Activated CD4-positive, alpha-beta T cell treated with anti-CD3 and anti-CD28 coated beads, Interleukin-2, amount 50 U/mL, for 48 hours (primary cell): ENCODE measurements around the gene HECW1.

Experiments
- DNase-seq, 2 experiments: peaks; one replicate each; pipeline ENCODE4 v3.0.0-alpha.2; 2020

The HECW1 gene

GRCh38 chr7:43273939-43274719 is 161.7 kb downstream of the HECW1 start:
- no peak for DNase-seq

GRCh38 chr7:43274752-43275151 is 162.3 kb downstream of the HECW1 start:
- no peak for DNase-seq

- DNase-seq, result no peak
These were observed 164.1 kb downstream of the HECW1 start for GRCh38 chr7:43276547-43276946.

GRCh38 chr7:43278088-43278644 is 165.7 kb downstream of the HECW1 start:
- DNase-seq, result no peak

- no peak for DNase-seq
These were observed 168.8 kb downstream of the HECW1 start for GRCh38 chr7:43281268-43281667.

GRCh38 chr7:43283706-43284105 is 171.3 kb downstream of the HECW1 start:
- no peak for DNase-seq

- no peak for DNase-seq
These were observed 177.4 kb downstream of the HECW1 start for GRCh38 chr7:43289826-43290225.

- DNase-seq, result no peak
These were observed 178.5 kb downstream of the HECW1 start for GRCh38 chr7:43290978-43291377.

- DNase-seq, result no peak
These were observed 179.3 kb downstream of the HECW1 start for GRCh38 chr7:43291789-43292188.

GRCh38 chr7:43292384-43292783 is 179.9 kb downstream of the HECW1 start:
- DNase-seq, result no peak

GRCh38 chr7:43294080-43294630 is 181.7 kb downstream of the HECW1 start:
- DNase-seq, result no peak

GRCh38 chr7:43295429-43295828 is 183.0 kb downstream of the HECW1 start:
- DNase-seq, result no peak

GRCh38 chr7:43296306-43296705 is 183.9 kb downstream of the HECW1 start:
- DNase-seq, result no peak

GRCh38 chr7:43298617-43299016 is 186.2 kb downstream of the HECW1 start:
- DNase-seq, result no peak

GRCh38 chr7:43300121-43300520 is 187.7 kb downstream of the HECW1 start:
- DNase-seq, result no peak

GRCh38 chr7:43302211-43302711 is 189.8 kb downstream of the HECW1 start:
- DNase-seq, result peak; percentile 18 to 48

- DNase-seq, result no peak
These were observed 190.5 kb downstream of the HECW1 start for GRCh38 chr7:43302773-43303460.

- peak; percentile 69 to 76 for DNase-seq
These were observed 191.3 kb downstream of the HECW1 start for GRCh38 chr7:43303740-43304241.

- no peak for DNase-seq
These were observed 194.0 kb downstream of the HECW1 start for GRCh38 chr7:43306404-43306803.

GRCh38 chr7:43307522-43307921 is 195.1 kb downstream of the HECW1 start:
- DNase-seq, result no peak

GRCh38 chr7:43308913-43309705 is 196.7 kb downstream of the HECW1 start:
- no peak for DNase-seq

GRCh38 chr7:43309706-43310022 is 197.2 kb downstream of the HECW1 start:
- DNase-seq, result no peak

- no peak for DNase-seq
These were observed 198.6 kb downstream of the HECW1 start for GRCh38 chr7:43311052-43311451.
